HG02884 (cell line): ENCODE results near the gene TWF2.

Experiments
- ATAC-seq: cut with Tn5 transposase; IDR thresholded peaks from one replicate; pipeline ENCODE4 v1.9.1; 2021; ENCODE audit warnings: mild to moderate bottlenecking, moderate library complexity; ENCODE audit not compliant: unreplicated experiment

TWF2 gene

DNA sequence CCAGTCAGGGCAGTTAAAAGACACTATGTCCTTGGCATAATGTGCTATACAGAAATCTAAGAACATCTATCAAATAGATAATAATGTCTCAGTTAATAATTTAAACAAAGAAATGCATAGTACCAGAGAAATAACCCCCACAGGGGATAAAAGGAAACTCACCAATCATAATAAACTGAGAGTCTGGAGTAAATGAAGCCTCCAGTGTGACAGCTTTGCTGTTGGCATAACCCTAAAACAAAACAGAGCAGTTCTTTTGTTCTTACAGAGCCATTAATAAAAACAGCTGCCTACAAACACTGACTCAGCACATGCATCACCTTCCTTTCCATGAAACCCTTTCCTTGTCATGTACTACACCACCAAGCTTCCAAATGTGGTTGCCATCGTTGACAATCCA is 20.1 kb upstream of the TWF2 start:
- ATAC-seq = no peak

DNA sequence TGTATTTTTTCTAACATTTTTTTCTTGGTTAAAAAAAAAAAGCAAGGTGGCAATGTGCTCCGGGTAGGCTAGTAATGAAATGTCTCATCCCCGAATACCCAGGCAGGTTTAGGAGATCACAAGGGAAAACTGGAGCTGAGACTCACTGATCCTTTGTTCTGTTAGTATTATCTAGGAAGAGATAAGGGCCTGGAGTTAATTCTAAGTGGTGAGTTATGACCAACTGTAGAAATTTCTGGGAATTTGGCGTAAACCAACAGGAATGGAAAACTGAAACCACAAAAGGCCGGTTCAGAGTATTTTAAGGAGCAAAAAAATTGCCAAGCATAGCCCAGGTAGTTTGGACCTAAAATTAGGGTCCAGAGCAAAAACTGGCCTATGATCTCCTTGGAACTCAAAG is 19.0 kb upstream of the TWF2 start:
- no peak for ATAC-seq

DNA sequence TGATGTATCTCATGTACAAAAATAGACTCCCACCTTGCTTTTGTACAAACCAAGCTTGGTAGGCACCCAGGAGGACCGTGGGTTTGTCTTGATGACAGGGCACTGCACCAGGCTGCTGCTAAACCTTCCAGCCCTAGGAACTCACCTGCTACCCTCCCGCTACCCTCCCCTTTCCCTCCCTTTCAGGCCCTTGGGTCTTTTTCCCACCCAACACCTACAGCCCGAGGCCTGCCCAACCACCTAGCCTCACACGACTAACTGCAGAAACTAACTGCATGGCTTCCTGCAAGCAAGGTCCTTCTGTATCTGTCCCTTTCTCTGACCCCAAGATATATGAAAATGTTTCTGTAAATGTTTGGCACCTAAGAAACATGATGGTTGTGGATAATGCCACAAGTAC is 17.7 kb upstream of the TWF2 start:
- ATAC-seq = no peak

DNA sequence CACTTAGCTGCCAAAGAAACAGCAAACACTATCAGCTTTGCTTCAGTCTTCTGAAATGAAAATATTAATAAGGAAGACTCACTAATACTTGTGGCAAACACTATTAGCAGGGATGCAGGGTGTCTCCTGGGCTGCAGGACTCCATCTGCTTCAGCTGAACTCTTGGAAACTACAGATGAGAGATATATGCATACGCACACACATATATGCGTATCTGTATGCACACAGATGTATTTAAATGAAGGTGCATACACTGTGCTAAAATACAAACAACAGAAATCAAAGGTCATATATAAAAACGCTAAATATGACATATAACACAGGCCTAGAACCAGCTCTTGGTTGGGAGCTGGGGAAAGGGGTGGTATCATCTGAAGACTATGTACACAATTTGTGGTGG is 17.2 kb upstream of the TWF2 start:
- ATAC-seq = no peak

DNA sequence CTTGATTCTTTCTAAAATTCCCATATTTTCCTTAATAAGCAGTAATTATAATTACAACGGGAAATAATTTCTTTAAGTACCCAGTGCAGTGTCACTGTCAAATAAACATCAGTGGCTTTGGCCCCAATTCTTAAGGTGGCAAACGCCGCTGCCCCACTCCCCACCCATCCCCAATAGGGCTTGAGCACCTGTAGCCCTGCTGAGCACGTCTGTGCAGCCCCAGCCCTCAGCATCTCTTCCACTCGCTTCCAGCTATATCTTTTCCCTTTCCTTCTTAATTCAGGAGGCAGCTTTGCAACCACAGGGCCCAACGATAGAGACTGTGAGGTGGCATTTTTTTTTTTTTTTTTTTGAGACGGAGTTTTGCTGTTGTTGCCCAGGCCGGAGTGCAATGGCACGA is 15.7 kb upstream of the TWF2 start:
- ATAC-seq = no peak

DNA sequence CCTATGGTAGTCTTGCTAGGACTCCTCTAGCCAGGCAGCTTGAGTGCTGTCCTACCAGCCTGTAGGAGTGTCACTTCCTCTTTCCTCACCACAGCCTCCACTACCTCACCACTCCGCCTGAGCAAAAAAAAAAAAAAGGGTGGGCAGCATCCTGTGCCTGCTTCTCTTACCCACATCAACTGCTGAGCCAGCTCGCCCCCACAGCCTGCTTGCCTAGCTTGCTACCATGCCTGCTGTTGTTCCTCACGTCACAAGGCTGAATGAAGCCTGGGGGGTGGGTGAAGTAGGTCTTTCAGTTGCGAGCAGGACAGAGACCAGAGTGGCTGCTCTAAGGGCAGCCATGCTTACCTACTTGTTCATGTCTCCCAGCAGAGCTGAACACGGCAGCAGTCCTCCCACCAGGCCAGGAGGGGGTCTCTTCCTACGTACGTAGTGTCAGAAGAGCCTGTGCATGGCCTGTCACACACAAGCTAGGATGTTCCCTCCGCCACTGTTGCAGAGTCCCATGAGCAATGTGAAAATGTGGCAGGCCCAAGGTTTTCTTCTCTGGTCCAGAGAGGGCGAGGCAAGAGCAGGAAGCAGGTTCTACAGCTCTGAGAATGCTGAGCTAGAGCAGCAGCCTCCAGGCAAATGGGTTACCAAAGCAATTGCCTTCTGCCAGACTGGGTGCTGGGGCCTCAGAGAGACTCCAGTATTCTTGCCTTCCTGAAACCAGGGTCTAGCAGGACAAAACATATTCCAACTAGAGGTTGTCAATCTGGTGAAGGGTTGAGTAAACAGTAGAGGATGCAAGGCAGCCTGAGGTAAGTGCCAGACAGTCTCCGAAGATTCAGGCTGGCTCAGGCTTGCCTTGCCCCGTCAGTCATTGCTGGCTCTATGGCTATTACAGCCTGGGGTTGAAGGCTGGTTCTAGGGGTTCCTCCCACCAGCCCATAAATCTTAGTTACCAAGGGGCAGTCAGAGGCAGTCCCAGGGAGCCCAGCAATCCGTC is 14.7 kb upstream of the TWF2 start:
- ATAC-seq = peak; percentile 87

DNA sequence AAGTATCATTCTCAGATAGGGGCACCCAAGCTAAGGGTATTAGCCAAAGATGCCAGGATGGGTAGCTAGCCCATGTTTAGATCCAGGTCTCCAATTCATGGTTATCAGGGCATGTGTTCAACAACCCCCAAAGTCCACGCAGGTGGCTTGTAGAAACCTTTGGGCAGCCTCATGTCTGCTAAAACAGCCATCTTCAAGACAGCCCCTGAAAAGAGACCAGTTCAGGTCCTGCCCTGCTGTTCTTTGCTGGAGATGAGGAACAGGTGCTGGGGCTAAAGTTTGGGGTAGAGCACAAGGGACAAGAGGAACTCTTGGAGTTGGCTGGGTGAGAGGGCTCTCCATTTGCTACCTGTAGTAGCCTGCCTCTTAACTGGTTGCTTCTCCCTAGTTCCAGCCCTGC is 11.2 kb upstream of the TWF2 start:
- ATAC-seq = no peak

DNA sequence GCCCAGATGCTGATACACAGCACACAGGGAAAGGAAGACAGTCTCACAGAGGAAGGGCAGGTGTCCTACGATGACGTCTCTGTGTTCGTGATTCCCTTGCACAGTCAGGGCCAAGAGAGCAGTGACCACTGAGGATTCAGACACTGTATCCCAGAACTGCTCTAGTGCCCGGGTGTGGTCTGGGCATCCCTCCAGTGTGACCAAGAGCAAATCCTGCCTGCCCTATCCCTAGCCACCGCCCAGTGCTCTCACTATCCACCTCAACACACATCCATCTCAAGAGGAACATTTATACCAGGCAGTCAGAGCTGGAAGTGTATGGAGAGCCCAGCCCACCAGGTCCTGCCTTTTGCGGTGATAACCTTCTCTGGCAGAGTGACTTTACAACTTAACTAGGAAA is 10.7 kb upstream of the TWF2 start:
- no peak for ATAC-seq

DNA sequence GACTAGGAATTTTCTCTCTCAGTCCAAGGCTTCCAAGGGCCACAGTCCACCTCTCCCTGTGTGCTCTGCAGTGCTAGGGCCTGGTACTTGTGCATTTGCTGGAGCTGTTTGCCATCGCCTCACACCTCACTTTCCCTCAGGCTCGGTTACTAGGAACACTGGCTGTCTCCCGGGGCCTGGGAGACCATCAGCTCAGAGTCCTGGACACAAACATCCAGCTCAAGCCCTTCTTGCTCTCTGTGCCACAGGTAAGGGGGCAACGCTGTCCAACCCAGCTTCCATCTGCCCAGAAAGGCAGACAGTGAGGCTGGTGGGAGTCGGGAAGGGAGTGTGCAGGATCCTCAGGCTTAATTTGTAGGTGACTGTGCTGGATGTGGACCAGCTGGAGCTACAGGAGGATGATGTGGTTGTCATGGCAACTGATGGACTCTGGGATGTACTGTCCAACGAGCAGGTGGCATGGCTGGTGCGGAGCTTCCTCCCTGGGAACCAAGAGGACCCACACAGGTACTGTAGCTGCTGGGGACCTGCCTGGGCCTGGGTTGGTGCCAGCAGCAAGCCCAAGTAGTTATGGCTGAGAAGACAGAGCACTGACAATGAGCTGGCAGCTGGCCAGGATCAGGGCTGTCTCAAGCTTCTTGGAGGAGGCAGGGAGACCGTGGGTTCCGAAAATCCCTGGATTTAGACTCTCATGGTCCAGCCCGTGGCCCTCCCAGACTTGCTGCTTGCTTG is 10.0 kb upstream of the TWF2 start:
- no peak for ATAC-seq

DNA sequence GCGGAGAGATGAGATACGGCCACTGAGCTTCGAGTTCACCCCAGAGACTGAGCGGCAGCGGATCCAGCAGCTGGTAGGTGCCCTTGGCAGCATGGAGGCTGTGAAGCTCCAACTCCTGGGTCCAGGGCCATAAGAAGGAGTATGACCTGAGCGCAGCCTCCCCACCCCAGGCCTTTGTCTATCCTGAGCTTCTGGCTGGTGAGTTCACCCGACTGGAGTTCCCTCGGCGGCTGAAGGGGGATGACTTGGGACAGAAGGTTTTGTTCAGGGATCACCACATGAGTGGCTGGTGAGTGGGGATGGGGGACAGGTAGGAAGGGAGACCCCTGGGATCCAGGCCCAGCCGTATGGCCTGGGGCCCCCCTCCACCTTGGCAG is 9.2 kb upstream of the TWF2 start:
- ATAC-seq = no peak

DNA sequence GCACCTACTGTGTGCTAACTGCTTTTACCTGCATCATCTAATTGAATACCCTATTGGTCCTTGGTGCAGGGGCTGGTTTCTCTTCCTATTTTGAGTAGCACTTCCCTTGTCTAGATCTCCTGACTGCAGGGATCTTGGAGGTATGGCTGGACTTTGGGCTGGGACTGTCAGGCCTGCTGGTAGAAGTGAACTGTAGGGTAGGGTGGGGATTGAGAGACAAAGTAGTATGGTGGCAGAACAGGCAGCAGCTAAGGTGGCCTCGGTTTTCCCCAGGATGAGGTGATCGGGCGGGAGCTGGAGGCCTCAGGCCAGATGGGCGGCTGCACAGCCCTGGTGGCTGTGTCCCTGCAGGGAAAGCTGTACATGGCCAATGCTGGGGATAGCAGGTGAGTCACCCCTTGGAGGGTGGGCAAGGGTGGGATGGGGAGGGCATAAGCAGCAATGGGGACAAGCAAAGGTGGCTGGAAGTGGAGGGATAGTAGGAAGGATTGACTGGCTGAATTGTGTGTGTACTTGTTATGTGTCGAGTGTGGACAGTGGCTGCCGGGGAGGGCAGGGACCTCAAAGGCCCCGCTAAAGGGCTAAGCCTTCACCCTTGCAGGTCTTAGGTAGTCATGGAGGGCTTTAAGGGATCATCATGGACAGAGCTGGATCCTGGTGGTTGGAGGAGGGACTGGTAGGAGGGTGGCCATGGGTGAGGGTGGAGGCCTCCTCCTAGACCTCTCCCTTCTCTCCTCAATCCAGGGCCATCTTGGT is 8.6 kb upstream of the TWF2 start:
- ATAC-seq = no peak

DNA sequence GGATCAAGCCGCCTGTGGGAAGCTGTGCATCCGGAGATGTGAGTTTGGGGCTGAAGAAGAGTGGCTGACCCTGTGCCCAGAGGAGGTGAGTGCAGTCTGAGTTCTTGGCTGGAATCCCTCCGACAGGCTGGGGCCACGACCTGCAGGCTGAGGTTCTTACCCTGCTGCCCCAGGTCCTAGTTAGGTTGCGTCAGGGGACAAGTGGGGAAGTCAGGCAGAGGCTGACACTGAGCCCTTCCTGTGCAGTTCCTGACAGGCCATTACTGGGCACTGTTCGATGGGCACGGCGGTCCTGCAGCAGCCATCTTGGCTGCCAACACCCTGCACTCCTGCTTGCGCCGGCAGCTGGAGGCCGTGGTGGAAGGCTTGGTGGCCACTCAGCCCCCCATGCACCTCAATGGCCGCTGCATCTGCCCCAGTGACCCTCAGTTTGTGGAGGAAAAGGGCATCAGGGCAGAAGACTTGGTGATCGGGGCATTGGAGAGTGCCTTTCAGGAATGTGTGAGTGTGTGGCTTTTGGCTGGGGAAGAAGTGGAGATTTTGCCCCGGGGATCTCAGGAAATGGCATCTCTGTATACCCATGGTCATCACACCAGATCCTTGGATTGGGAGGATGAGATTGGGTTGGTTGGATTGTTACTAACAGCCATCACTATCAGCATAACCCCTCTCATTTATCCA is 7.9 kb upstream of the TWF2 start:
- no peak for ATAC-seq

DNA sequence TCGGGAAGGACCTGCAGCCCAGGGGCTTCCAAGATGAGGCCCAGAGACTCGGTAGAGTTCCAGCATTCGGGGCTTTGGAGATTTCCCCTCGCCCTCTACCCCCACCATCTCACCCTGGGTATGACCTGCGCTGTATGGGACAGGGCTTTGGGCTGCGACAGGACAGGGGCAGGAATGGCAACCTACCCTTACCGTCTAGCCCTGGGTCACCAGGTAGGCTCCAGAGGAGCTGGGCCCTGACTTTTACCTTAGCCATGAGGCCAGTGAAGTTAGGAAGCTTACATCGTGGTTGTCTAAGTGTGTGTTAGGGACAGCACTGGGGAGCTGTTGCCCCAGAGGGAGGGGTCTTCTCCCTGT is 7.3 kb upstream of the TWF2 start:
- ATAC-seq = no peak

DNA sequence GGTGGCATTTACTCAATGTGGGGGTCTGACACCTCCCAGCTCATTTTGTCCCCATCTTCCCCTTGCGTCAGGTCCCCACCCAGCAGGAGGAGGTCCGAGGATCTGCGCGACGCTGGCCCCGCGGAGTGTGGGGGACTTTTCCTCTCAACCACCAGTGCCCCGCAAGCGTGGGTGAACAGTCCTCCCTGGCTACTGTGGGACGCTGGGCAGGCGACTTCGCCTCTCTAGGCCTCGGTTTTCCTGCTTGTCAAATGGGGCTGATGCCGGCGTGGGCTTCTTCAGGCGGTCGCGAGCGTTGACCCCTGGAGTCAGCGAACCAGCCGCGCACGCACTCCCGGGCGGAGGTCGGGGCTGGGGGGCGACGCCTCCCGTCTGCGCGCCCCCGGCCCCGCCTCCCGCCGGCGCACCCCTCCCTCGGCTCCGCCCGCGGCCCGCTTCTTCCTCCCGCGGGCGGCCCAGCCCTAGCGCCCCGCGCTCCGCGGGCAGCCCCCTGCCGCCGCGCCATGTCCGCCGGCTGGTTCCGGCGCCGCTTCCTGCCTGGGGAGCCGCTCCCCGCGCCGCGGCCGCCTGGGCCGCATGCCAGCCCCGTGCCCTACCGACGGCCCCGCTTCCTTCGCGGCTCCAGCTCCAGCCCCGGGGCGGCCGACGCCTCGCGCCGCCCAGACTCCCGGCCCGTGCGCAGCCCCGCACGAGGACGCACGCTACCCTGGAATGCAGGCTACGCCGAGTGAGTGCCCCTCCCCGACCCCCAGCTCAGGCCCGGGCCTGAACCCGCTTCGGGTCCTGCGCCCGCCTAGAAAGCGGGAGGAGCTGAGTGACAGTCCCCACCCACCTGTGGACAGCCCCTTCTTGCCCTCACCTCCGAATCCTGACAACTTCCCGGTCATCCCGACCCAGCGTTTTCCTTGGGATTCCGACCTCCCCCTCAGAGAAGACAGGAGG is 6.6 kb upstream of the TWF2 start, which contains the start of gene PPM1M:
PPM1M (plus strand) TSS at position 438 of the 942 bp plus-strand sequence; CDS start at position 504, 66 bp downstream.
- no peak for ATAC-seq

DNA sequence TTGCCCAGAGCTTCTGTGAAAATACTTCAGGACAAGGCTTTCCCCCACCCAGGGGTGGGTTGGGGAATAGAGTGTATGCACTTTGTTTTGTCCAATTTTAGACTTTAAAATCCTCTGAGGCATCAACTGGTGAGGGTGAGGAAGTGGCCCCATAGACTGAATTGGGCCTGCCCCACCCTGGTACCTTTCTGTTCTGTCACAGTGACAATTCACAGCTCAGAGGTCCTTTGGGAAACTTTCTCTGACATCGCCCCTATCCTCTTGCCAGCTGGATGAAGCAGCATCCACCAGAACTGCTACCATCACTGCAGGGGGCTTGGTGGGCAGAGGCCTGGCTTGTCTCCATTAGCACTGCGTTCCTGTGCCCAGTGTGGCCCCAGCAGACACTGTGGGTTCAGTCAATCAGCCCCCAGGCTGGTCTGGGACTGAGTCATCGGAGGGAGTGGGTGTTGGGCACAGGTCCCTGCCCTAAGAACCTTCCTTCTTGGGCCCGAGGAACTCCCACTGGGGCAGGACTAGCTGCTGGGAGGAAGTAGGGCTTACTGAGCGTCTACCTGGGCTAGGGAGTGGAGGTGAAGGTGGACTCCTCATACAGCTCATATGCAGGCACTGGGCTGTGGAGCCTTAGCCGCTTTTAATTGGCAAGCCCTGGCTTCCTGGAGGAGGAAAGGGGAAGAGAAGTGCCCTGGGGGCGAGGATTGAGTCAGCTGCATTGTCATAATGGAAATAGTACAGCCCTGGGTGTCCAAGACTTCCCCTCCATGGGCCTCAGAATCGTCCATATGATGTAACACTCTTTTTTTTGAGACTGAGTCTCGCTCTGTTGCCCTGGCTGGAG is 5.1 kb upstream of the TWF2 start:
- ATAC-seq = no peak

DNA sequence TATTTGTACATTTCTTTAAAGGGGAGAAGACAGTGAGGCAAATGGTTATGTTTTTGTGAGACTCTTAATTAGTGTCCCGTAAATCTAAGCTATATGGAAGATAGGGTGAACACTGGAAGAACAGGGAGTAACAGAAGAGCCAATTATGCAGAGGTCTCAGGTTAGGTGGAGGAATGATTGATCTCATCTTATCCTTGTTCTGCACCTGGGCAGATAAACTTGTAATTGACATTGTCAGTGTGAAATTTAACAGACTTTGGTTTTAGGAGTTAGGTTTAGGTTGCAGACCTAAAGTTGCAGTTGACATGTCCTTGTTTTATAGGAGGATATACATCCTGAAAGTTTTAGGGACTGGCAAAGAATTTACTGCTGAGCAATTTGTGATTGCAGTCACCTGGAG is 3.1 kb upstream of the TWF2 start:
- no peak for ATAC-seq

DNA sequence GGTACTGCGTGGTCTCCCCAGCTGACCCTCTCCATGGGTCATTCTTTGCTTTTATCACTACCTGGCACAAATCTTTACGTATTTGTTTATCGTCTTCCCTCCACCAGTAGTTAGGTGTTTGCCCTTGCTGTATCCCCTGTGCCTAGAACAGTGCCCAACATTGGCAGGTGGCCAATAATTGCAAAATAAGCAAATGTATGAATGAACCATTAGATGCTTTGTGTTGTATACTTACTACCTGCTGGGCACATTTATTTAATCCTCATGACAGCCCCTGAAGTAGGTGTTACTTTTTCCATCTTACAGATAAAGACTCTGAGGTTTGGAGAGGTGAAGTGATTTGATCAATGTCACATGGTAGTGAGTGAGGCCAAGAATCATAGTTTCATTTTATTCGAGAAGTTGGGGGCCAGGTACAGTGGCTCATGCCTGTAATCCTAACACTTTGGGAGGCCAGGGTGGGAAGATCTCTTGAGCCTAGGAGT is 2.0 kb upstream of the TWF2 start:
- no peak for ATAC-seq

DNA sequence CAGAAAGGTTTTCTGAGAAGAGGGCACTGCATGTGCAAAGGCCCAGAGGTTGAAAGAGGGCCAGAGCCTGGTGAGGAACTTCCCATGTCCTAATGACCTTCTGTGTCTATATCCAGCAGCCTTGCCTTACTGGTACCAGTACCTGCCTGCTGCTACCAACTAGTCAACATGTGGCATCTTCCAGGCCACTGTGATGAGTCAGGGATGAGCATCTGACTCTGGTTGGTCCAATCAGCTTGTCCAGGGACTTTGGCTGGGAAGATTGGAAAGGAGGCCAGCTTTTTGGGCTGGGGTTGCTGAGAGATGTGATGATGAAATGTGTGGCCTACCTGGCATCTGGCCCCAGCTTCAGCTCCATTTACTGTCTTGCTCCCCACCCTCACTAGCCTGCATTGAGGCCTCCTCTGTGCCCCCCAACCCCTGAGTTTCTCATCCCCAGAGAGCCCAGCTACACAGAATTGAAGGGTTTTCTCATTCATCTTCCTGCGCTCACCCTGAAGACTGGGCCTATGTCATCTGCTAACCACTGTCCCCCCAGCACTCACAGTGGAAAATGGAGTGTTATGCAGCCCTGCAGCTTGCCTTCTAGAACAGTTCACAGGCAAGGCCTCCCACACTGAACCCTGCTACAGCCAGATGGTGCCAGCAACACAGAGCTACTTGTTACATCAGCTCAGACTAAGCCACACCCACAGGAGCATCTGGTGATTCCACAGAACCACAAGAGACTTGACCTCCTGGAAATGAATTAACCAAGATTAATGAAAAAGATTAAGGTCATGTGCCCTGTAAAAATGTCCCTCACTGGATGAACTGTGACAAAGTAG is 1.3 kb upstream of the TWF2 start:
- no peak for ATAC-seq
